ENCODE measurements around the gene ALDH5A1.
A peak's percentile ranks its signal among the peaks of the same experiment; 100 is the strongest.
"Not testable (repeated sequence)": the region's sequence is repeated elsewhere in the genome, so short reads cannot be mapped to it uniquely, and the experiment has no call there.

Gene ALDH5A1

GRCh38 chr6:24484657-24485323 lies 10.0 kb upstream of the ALDH5A1 start:
- DNase-seq (ENCODE audit: low read depth in 2 of 3, low spot score in 1 of 3), result no peak

GRCh38 chr6:24486065-24486464 lies 8.7 kb upstream of the ALDH5A1 start:
- no peak for DNase-seq (ENCODE audit: low read depth in 2 of 3, low spot score in 1 of 3)

GRCh38 chr6:24489470-24489869 lies 5.3 kb upstream of the ALDH5A1 start, which contains the start of gene GPLD1:
TSS of gene GPLD1 (minus strand) at chr6:24489578. CDS start at chr6:24489511, 67 bp downstream.
- DNase-seq (ENCODE audit: low read depth in 2 of 3, low spot score in 1 of 3), result no peak

- no peak for DNase-seq (ENCODE audit: low read depth in 2 of 3, low spot score in 1 of 3)
These were observed 4.9 kb upstream of the ALDH5A1 start for GRCh38 chr6:24489881-24490280.

- no peak for DNase-seq (ENCODE audit: low read depth in 2 of 3, low spot score in 1 of 3)
These were observed 3.8 kb upstream of the ALDH5A1 start for GRCh38 chr6:24490948-24491347.

- no peak for DNase-seq (ENCODE audit: low read depth in 2 of 3, low spot score in 1 of 3)
These were observed 2.3 kb upstream of the ALDH5A1 start for GRCh38 chr6:24492475-24492874.

GRCh38 chr6:24493945-24494820 lies 586 bp upstream of the ALDH5A1 start:
- DNase-seq (ENCODE audit: low read depth in 2 of 3, low spot score in 1 of 3), result no peak

- DNase-seq (ENCODE audit: low read depth in 2 of 3, low spot score in 1 of 3), result no peak
These were observed 2.6 kb downstream of the ALDH5A1 start for GRCh38 chr6:24497254-24497970.

- no peak for DNase-seq (ENCODE audit: low read depth in 2 of 3, low spot score in 1 of 3)
These were observed 5.9 kb downstream of the ALDH5A1 start for GRCh38 chr6:24500683-24501082.

- DNase-seq (ENCODE audit: low read depth in 2 of 3, low spot score in 1 of 3), result no peak
These were observed 6.6 kb downstream of the ALDH5A1 start for GRCh38 chr6:24501374-24501773.

GRCh38 chr6:24501914-24502313 lies 7.1 kb downstream of the ALDH5A1 start:
- DNase-seq (ENCODE audit: low read depth in 2 of 3, low spot score in 1 of 3), result no peak

- DNase-seq (ENCODE audit: low read depth in 2 of 3, low spot score in 1 of 3), result no peak
These were observed 9.5 kb downstream of the ALDH5A1 start for GRCh38 chr6:24504287-24504648.

- DNase-seq (ENCODE audit: low read depth in 2 of 3, low spot score in 1 of 3), result no peak
These were observed 10.1 kb downstream of the ALDH5A1 start for GRCh38 chr6:24504649-24505586.

- no peak for DNase-seq (ENCODE audit: low read depth in 2 of 3, low spot score in 1 of 3)
These were observed 12.2 kb downstream of the ALDH5A1 start for GRCh38 chr6:24506814-24507520.

GRCh38 chr6:24511976-24512375 lies 17.2 kb downstream of the ALDH5A1 start:
- DNase-seq (ENCODE audit: low read depth in 2 of 3, low spot score in 1 of 3), result not testable (repeated sequence)

- DNase-seq (ENCODE audit: low read depth in 2 of 3, low spot score in 1 of 3), result no peak
These were observed 18.8 kb downstream of the ALDH5A1 start for GRCh38 chr6:24513602-24514001.

- DNase-seq (ENCODE audit: low read depth in 2 of 3, low spot score in 1 of 3), result no peak
These were observed 23.1 kb downstream of the ALDH5A1 start for GRCh38 chr6:24517659-24518543.

GRCh38 chr6:24520929-24521546 lies 26.3 kb downstream of the ALDH5A1 start:
- DNase-seq (ENCODE audit: low read depth in 2 of 3, low spot score in 1 of 3), result peak; percentile 17 to 25 (median 22)
